Loucy (cell line): Measurements from ENCODE around the gene MON1A.

Experiments used
- H2AFZ ChIP-seq: fragments of 200-600 bp; sonication (generic); 2 replicates; pipeline ENCODE4 v1.6.0; 2016; ENCODE audit warnings: antibody characterized with exemption, mild to moderate bottlenecking, low read length, moderate library complexity
- H3F3A ChIP-seq: fragments of 200-600 bp; 2 replicates; pipeline ENCODE4 v1.6.0; 2016; ENCODE audit warnings: antibody characterized with exemption, low read depth, mild to moderate bottlenecking
- H3K27me3 ChIP-seq: fragments of 200-600 bp; sonication (generic); 2 replicates; pipeline ENCODE4 v1.6.1; 2014; ENCODE audit warnings: low read length, mild to moderate bottlenecking; ENCODE audit not compliant: insufficient read depth, poor library complexity, severe bottlenecking
- H3K36me3 ChIP-seq: fragments of 200-600 bp; sonication (generic); 2 replicates; pipeline ENCODE4 v1.6.1; 2016; ENCODE audit warnings: low read length; ENCODE audit not compliant: insufficient read depth
- H3K4me1 ChIP-seq: fragments of 200-600 bp; sonication (generic); 2 replicates; pipeline ENCODE4 v1.5.1; 2014; ENCODE audit warnings: low read length, mild to moderate bottlenecking; ENCODE audit not compliant: insufficient read depth, poor library complexity, severe bottlenecking
- H3K4me2 ChIP-seq: fragments of 200-600 bp; sonication (generic); 2 replicates; pipeline ENCODE4 v1.6.0; 2014; ENCODE audit warnings: antibody characterized with exemption, low read length, low read depth, mild to moderate bottlenecking; ENCODE audit not compliant: poor library complexity, severe bottlenecking
- H3K4me3 ChIP-seq: fragments of 200-600 bp; sonication (generic); 2 replicates; pipeline ENCODE4 v1.5.1; 2014; ENCODE audit warnings: low read length, mild to moderate bottlenecking, mixed read lengths; ENCODE audit not compliant: poor library complexity, severe bottlenecking
- H3K79me2 ChIP-seq: fragments of 200-600 bp; sonication (generic); 2 replicates; pipeline ENCODE4 v1.6.1; 2014; ENCODE audit warnings: low read length; ENCODE audit not compliant: insufficient read depth
- H3K9ac ChIP-seq: fragments of 200-600 bp; sonication (generic); 2 replicates; pipeline ENCODE4 v1.6.0; 2014; ENCODE audit warnings: mild to moderate bottlenecking, low read depth, low read length, moderate library complexity; ENCODE audit not compliant: poor library complexity, severe bottlenecking
- H3K9me2 ChIP-seq: fragments of 200-600 bp; sonication (generic); replicated peaks from 2 replicates; pipeline ENCODE4 v1.6.1; 2016; ENCODE audit warnings: low read depth, low read length, mixed read lengths
- H3K9me3 ChIP-seq: fragments of 200-600 bp; sonication (generic); 2 replicates; pipeline ENCODE4 v1.6.1; 2014; ENCODE audit warnings: mild to moderate bottlenecking, antibody characterized with exemption, low read length, low read depth; ENCODE audit not compliant: insufficient read depth
- H4K20me1 ChIP-seq: fragments of 200-600 bp; sonication (generic); 2 replicates; pipeline ENCODE4 v1.6.0; 2014; ENCODE audit warnings: antibody characterized with exemption, low read length, mild to moderate bottlenecking; ENCODE audit not compliant: insufficient read depth, poor library complexity, severe bottlenecking
- EZH2phosphoT487 ChIP-seq: fragments of 200-600 bp; IDR thresholded peaks from 2 replicates; pipeline ENCODE4 v1.6.1; 2018; ENCODE audit warnings: antibody characterized with exemption, mild to moderate bottlenecking, moderate library complexity, borderline replicate concordance
- TF ChIP-seq, protein P1 (sequence below): fragments of 200-600 bp; sonication (generic); conservative IDR thresholded peaks from 2 replicates; pipeline ENCODE4 v1.5.1; 2014; ENCODE audit warnings: mild to moderate bottlenecking, antibody characterized with exemption, low read length

The MON1A gene

DNA sequence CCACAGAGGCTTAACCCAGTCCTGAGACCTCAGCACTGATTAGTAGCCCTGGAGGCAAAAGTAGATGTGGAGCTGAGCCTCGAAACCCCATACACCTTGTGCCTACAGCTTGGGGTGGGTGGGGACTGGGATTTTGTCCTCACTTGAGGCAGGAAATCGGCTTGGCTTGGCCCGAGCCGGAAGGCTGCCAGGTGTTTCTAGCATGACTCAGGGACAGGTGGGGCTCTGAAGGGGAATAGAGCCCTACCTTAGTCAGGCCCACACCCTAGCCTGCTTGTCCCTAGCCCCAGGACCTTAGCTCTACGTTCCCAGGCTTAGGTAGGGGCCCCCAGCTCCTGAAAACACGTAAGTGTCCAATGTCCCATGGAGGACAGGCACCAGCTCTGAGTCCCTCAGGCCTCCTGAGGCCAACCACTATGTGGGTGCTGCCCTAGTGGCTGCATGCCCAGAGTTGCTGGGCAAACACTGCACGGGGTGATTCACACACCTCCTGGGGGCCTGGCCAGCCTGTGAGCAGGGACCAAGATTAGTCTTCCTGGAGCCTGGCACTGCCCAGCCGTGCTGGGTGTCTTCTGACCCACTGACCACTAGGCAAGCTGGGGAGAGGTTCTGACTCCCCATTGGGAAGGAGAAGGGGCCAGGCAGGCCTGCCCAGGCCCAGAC, 29.0 kb downstream of the MON1A start:
- Histone ChIP-seq H3K36me3 (no peaks in the 10 kb centered on the region), H3K4me1 (no peaks in the 10 kb centered on the region), H3K9ac (no peak overlapping the region), H3K79me2 (no peaks in the 10 kb centered on the region), H3K27me3 (no peaks in the 10 kb centered on the region), H3K4me3 (no peak overlapping the region), H4K20me1 (no peaks in the 10 kb centered on the region), H3F3A (no peaks in the 10 kb centered on the region), H2AFZ (no peak overlapping the region), H3K9me2 (no peaks in the 10 kb centered on the region), H3K9me3 (no peaks in the 10 kb centered on the region), H3K4me2 (no peak overlapping the region)
- TF ChIP-seq, protein P1, sequence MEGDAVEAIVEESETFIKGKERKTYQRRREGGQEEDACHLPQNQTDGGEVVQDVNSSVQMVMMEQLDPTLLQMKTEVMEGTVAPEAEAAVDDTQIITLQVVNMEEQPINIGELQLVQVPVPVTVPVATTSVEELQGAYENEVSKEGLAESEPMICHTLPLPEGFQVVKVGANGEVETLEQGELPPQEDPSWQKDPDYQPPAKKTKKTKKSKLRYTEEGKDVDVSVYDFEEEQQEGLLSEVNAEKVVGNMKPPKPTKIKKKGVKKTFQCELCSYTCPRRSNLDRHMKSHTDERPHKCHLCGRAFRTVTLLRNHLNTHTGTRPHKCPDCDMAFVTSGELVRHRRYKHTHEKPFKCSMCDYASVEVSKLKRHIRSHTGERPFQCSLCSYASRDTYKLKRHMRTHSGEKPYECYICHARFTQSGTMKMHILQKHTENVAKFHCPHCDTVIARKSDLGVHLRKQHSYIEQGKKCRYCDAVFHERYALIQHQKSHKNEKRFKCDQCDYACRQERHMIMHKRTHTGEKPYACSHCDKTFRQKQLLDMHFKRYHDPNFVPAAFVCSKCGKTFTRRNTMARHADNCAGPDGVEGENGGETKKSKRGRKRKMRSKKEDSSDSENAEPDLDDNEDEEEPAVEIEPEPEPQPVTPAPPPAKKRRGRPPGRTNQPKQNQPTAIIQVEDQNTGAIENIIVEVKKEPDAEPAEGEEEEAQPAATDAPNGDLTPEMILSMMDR: no peak
- no peak for TF ChIP-seq EZH2phosphoT487

GRCh38 chr3:49899815-49900214, 29.8 kb downstream of the MON1A start:
- Histone ChIP-seq H3K4me2 (no peak overlapping the region), H2AFZ (no peak overlapping the region), H3K9me3 (no peaks in the 10 kb centered on the region), H3K36me3 (no peaks in the 10 kb centered on the region), H3K79me2 (no peaks in the 10 kb centered on the region), H3F3A (no peaks in the 10 kb centered on the region), H3K4me3 (no peak overlapping the region), H3K9me2 (no peaks in the 10 kb centered on the region), H3K4me1 (no peaks in the 10 kb centered on the region), H3K27me3 (no peaks in the 10 kb centered on the region), H3K9ac (no peak overlapping the region), H4K20me1 (no peaks in the 10 kb centered on the region)
- no peak for TF ChIP-seq EZH2phosphoT487
- TF ChIP-seq, protein P1: peak; percentile 68

DNA sequence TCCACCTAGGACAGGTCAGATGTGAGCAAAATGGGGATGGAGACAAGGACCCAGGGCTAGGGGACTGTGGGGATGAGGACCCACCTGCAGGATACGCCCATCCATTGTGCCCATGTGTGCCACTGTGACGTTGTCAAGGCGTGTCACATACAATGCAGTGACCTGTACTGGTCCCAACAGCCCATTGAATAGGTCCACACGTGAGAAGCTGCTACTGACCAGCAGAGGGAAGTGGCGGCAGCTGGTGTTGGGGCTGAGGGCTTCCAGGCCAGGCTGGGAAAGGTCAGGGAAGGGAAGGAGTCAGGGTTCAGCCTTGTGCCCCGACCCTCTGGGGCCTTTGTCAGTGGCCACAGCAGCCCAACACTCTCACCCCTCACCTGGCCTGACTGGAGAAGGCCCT, 30.6 kb downstream of the MON1A start:
- H3K9ac ChIP-seq: no peak overlapping the region
- no peaks in the 10 kb centered on the region for H3K79me2 ChIP-seq
- H3K4me1 ChIP-seq: no peaks in the 10 kb centered on the region
- H3K9me2 ChIP-seq: no peaks in the 10 kb centered on the region
- no peaks in the 10 kb centered on the region for H3K36me3 ChIP-seq
- H3K27me3 ChIP-seq: no peaks in the 10 kb centered on the region
- no peak overlapping the region for H2AFZ ChIP-seq
- no peak overlapping the region for H3K4me2 ChIP-seq
- TF ChIP-seq EZH2phosphoT487: no peak
- TF ChIP-seq, protein P1: no peak
- H3K9me3 ChIP-seq: no peaks in the 10 kb centered on the region
- H4K20me1 ChIP-seq: no peaks in the 10 kb centered on the region
- no peak overlapping the region for H3K4me3 ChIP-seq
- H3F3A ChIP-seq: no peaks in the 10 kb centered on the region
